Embryonic facial prominence (tissue), 1 donor: ENCODE results near the gene BRD4.
A peak's percentile ranks its signal among the peaks of the same experiment; 100 is the strongest.

Source experiments
- DNase-seq: peaks from one replicate; pipeline ENCODE4 v3.0.0-alpha.2; 2016; ENCODE audit errors: extremely low spot score

The BRD4 gene

DNA sequence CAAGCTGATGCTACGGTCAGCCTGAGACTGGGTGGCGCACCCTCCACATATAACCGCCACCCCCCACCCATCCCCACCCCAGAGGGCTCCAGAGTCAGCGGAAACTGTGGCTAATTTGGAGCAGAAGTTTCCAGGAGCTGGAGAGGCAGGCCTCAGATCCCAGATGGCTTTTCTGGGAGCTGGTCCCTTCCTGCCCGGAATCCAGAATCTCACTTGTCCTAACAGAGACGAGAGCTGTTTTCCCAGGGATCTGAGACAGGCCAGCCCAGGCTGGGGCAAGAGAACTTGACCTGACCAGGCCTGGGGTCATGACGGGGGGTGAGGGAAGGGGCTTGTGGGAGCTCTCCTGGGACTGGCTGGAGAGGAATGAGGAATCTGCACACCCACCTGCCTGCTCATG, 106.6 kb downstream of the BRD4 start:
- DNase-seq, result no peak

DNA sequence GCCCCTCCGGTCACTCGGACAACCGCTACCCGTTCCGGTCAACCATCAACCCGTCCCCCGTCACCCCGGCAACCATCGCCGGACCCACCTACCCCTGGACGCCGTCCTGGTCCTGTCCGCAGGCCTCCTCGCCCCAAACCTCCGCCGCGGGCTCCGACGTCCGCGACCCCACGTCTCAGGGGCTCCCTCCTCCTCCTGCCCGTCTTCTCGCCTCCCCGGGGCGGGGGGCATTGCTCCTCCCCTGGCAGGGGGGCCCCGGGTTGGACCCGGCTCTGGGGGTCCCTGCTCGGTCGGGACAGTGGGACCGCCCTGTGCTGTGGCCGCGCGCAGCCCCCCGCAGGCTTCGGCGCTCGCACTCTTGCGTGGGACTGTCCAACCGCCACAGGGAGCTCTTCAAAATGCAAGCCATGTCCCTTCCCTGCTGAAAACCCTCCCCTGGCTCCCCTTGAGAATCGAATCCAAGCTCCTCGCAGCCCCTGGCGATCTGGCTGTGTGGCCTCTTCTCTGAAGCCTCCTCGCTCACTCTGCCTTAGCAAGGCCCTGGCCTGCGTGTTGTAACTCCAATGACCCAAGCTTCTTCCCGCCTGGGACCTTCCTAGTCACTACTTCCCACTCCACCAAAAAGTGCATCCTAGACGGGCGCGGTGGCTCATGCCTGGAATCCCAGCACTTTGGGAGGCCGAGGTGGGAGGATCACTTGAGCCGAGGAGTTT, 108.5 kb downstream of the BRD4 start:
- DNase-seq, result no peak

DNA sequence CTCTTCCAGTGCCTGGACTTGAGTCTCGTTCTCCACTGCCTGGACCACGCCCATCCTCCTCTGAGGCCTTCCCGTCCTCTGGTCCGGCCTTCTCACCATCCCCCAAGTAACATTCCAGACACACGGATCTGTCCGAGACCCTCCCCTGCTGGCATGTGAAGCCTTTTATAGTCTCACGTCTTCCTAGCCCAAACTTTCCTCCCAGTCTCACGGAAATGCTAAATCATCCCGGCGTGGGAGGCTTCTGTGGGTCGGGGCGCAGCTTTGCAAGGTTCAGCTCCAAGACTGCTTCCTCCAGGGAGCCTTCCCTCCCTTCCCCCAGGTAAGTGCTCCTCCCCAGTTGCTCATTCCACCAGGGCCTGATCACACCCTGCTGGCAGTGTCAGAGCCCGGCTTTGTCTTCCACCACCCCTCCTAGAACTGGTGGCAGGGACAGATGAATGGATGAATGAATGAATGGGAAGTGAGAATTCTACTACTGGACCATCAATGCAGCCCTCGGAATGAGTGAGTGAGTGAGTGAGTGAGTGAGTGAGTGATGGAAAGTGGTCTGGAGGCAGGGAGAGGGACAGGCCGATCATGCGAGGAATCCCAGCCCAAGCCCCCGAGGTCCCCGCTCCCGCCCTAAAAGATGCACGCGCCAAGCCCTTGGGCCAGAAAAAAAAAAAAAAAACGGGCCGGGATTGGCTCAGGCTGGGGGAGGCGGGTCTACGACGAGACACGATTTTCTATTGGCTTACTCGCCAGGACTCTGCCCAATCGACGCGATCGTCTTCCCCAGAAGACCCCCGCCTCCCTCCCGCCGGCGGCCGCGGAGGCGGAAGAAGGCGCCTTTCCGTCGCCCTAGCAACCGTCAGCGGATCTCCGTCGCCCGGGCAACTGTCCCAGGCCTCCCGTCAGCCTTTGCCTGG, 109.3 kb downstream of the BRD4 start:
- DNase-seq, result peak; percentile 88

DNA sequence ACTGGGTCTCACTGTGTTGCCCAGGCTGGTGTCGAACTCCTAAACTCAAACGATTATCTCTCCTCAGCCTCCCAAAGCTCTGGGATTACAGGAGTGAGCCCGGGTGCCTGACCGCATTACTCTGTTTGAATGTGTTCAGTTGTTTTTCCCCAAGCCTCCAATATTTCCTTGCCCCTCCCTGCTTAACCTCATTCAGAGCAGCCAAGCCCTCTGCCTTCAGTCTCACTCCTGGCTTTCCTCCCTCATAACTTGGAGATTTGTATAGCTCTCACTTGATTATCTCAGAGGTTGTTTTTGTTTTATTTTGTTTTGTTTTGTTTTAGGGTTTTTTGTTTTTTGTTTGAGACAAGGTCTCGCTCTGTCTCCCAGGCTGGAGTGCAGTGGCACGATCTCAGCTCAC, 111.5 kb downstream of the BRD4 start:
- no peak for DNase-seq

DNA sequence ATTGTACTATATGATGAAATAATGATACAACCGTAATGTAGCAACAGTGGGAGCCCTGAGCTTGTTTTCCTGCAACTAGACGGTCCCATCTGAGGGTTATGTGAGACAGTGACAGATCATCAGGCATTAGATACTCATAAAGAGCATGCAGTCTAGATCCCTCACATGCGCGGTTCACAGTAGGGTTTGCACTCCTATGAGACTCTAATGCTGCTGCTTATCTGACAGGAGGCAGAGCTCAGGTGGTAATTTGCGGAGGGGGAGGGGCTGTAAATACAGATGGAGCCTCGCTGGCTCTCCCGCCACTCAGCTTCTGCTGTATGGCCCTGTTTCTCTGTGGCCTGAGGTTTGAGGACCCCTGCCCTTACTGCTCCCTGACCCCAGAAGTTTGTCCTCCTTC, 113.8 kb downstream of the BRD4 start:
- no peak for DNase-seq

DNA sequence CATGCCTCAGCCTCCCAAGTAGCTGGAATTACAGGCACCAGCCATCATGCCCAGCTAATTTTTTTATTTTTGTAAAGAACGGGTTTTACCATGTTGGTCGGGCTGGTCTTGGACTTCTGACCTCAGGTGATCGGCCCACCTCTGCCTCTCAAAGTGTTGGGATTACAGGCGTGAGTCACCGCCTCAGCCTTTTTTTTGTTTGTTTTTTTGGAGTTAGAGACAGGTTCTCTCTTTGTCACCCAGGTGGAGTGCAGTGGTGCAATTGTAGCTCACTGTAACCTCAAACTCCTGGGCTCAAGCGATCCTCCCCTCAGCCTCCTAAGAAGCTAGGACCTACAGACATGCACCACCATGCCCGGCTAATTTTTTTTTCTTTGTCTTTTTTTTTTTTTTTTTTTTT, 116.0 kb downstream of the BRD4 start:
- no peak for DNase-seq

DNA sequence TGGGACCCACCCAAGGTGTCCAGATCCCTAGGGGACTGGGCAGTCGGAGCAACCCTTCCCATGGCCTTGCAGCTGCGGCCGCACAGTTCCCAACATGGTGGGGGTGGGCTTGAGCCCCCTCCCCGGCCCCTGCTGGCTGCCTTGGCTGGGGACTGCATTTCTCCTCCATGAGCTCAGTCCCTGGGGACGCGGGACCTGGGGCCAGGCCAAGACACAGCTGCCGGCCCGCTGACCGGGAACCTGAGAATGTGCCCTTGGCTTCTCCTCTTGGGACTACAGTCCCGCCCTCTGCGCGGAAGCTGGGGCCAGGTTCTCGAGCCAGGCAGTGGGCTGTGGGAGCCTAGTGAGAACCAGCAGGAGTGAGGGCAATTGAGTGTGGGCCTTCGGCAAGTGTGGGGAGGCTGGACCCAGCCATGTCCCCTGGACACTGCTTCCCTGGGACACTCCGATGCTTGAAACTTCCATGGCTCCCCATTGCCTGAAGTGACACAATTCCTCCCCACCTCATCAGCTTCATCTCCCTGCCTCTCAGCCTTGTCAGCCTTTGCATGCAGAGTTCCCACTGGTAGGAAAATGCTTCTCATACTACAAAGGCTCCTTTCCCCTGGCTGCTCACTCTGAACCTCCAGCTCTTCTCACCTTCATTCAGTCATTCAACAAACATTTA, 118.5 kb downstream of the BRD4 start:
- no peak for DNase-seq

DNA sequence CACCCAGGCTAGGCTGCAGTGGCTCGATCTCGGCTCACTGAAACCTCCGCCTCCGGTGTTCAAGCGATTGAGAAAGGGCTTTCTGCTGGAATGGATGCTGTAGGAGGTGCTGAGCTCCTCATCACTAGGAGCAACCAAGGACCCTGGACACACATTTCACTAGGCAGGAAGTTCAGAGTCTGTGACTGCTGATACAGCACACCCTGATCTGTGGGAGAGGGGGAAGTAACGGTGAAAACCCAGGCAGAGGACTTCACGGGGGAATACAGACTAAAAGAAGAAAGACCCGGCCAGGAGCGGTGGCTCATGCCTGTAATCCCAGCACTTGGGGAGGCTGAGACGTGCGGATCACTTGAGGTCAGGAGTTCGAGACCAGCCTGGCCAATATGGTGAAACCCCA, 119.6 kb downstream of the BRD4 start:
- no peak for DNase-seq

DNA sequence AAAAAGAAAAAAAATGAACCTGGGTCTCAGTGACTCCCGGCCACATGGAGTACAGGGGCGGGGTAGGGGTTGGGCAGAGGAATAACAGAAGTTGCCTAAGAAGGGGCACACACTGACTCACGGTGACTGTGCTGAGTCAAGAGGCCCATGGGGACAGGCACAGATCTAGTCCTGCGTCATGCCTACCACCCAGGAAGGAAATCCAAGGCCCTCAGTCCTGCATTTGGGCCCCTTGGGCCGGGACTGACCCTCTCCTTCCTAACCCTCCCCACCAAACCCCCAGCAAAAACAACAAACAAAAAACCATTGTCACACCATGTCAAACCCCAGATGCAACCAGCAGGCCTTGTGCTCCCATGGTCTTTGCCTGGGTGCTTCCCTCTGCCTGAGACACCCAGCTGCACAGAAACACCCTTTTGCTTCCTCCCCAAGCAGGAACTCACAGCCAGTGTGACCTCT, 122.0 kb downstream of the BRD4 start:
- DNase-seq, result no peak

DNA sequence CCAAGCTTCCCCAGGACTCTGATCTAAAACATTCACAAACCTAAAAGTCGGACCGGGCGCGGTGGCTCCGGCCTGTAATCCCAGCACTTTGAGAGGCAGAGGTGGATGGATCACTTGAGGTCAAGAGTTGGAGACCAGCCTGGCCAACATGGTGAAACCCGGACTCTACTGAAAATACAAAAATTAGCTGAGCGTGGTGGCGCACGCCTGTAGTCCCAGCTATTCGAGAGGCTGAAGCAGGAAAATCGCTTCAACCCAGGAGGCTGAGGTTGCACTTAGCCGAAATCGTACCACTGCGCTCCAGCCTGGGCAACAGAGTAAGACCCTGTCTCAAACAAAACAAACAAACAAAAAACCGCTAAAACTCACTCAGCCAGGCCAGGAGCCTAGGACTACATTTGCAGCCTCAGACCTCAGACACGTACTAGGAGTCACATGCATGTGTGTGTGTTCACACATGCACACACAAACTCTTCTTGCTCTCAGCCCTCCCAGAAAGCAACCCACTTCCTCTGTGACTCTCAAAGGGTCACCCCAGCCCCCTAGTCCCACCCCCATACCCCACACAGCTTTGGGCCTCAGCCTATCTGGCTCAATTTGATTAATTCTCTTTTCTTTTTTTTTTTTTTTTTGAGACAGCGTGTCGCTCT, 130.8 kb downstream of the BRD4 start:
- no peak for DNase-seq

DNA sequence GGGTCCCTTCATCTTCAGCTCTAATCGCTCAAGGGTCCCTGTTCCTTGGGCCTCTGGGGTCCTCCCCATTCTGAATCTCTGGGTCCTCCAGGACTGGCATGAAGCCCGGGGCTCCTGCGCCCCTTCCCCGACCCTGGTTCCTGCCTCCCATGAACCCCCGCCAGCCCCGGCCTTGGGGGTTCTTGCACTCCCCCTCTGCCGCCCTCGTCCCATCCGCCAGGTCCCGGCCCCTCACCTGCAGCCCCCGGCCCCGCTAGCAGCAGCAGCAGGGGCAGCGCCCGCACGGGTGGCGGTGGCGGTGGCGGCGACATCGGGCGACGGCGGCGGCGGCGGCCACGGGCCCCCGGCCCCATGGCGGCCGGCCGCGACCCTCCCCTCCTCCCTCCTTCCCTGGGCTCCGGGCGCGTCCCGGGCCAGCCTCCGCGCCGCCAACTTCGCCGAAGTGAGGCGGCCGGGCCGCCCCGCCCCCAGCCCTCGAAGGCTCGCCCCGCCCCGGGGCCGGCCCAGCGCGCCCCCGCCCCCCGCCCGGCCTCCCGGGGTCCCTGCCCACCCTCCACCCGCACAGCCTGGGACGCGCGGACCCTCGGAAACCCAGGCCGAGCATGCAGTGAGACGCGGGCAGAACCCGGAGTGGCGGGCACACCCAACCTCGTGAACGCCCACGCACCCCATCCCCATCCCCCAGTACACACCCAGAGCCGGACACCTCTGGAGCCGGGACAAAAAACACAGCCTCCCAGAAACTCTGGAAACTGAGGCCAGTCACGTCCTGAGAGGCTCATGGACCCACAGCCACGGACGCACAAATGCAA, 131.6 kb downstream of the BRD4 start, which contains the start of gene NOTCH3:
NOTCH3 (minus strand) TSS at position 443 of the 812 bp plus-strand sequence; CDS start at position 353, 90 bp downstream.
- no peak for DNase-seq

DNA sequence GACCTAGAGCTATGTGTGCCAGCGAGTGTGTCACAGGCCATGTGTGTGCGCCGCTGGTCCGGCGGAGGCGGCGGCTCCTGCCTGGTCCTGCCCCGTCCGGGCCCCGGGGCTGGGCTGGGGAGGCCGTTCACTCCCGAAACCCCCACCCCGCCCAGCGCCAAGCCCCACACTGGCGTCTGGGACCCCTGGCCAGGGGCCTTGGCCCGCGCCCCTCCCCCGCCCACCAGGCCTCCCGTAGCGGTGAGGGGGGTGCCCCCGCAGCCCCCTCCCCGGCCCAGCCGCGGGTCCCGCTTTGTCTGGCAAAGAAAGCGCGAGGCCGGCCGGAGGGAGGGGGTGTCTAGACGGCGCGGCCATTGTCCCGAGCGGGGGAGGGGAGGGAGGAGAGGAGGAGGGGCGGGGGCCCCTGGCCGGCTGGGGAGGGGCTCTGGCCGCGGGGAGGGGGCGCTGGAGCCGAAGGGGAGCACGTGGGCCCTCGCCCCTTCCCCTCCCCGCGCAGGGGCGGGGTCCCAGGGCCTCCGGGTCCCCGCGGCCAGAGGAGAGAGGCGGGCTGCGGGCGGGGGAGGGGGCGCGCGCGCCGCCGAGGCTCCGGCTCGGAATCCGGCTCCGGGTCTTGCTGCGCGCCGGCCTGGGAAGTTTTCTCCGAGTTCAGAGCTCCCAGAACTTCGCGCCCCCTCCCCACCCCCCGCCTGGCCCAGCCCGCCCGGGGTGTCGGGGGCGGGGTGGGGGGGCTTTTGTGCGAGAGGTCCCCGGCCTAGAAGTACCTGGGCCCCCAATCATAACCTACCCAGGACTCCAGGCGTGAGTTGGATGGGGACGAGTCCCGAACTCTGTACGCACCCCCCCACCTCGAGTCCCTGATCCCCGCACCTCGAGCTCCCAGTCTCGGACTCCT, 132.4 kb downstream of the BRD4 start:
- DNase-seq, result peak; percentile 68

DNA sequence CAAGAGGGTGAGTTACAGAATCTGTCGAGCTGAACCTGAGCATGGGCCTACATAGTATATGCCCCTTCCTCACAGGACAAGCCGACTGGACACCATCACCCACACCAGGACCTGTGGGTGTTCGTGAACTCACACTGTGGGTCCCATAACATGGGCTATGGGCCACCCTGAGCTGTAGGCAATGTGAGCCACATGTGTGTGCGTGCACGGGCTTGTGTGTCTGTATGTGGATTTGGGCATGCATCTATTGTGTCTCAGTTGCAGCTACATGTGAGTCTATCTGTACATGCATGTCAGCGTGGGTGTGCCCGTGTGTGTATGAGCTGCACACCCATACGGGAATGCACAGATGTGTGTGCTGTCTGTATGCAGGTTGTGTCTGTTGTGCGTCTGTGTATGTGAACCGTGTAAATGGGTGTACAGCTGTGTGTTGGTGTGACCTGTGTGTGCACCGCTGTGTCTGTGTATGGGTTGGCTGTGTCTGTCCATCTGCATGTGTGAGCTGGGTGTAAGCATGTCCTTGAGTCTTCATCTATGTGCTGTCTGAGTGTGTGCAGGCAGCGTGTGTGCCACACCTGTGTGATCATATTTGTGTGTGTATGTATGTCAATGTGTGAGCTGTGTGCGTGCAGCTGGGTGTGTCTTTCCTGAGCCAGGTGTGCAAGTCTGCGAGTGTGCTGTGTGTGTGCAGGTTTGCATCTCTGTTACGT, 133.2 kb downstream of the BRD4 start:
- no peak for DNase-seq

DNA sequence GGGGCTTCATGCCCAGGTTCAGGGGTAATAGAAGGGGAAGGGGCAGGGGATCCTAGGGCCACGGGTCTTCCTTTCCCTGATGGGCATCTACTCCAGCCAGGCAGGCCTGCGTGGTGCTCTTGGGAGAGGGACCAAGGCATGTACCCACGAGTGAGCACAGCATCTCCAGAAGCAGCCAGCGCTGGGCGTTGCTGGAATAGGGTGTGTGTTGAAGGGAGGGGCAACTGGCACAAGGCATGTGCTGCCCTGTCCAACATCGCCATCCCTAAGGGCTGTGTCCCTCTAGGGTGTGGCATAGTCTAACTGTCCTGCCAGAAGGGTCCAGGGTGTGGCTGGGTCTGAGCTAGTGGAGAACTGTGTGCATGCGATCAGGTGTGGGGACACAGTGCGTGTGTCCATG, 134.4 kb downstream of the BRD4 start:
- no peak for DNase-seq

DNA sequence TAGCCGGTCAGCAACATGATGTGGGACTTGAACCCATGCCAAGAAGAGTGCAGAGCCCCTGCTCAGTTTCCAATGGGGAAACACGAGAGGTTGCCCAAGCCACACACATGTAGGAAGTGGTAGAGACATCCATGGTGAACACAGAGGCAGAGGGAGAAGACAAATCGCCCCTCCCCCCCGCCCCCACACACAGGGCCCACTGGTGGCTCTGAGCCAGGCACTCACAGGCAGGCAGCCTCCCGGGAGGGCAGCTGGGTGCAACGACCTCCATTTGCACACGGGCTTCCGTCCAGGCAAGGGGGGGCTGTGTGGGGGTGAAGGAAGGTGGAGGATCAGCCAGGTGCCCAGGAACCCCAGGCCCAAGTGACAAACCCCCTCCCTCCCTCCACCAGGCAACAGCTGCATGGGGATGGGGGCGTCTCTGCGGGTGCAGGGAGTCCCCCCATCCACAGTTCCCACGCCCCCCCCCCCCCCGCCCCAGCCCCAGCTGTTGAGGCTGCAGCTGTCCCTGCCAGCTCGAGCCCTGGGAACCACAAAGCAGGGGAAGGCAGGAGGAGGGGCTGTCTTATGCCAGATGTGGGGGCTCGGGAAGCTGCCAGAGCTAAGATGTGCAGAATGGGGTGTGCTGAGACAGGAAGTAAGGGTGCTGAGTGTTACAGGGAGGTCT, 134.9 kb downstream of the BRD4 start:
- no peak for DNase-seq

DNA sequence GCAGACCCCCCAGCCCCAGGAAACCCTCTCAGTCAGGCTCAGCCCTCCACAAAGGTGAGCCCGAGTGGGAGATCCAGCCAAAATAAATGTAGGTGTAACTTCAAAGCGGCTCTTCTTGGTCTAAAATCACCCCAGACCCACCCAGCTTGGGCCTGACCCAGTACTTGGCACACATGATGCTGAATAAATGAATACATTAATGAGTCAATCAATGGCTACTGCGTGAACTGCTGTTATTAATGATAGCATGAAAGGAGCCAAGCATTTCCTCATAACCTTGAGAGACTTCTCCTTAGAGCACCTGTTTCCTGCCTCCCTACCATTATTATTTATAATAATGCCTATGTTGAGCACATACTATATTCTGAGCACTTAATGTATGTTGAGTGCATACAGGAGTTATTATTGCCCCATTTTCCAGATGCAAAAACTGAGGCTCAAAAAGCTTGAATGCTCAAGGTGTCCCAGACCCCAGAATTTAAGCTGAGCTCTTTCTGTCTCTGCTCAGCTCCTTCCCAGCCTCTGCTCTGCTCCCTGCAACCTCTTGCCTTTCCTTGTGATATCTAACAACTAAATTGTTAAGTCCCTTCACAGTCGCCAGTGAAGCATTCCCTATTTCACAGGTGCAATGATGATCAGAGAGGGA, 135.9 kb downstream of the BRD4 start:
- DNase-seq, result no peak

DNA sequence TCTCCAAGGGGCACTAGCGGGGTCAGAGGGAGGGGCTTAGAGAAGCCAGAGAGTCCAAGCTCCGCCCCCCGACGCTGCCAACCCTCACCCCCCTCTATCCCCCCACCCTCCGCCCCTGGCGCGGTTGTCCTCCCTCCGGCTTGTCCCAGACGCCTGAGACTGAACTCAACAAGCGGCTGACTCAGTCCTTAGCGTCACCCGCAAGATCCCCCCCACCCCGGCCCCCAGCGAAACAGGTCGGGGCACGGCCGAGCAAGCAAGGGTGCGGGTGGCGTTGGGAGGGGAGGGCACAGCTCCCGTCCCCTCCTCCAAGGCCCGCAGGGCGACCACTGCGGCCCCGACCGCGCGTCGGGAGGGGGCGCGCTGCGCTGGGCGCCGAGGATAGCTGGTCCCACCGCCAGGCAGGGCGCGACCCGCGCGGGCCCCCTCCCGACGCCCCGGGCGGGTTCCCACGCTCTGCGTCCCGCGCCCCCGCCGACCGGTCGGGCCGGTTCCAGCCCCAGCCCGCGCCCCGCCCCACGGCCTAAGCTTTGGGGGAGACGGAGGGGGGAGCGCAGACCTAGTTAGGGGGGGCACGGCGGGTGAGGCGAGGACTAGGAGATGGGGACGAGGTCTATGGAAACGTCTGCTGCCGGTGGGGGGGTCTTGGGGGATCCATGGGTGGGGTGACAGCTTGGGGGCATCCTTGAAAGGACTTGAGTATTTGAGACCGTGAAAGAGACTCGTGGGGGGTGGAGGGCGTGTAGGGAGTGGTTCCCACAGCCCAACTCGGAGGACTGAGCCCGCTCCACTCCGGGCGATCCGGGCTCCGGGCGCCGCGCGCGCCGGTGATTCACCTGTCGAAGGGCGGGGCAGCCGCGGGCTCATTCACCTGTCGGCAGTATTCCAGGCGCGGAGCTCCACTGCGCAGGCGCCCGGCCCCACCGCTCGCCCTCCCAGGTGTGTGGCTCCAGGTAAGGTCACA, 136.7 kb downstream of the BRD4 start:
- no peak for DNase-seq
